Vagina (tissue), 2 donors: Measurements from ENCODE around the gene PNPLA8. TPM values are rescaled to one million over a fixed set of nuclear protein-coding genes. Genes with fewer than 3 reads are reported as not detected.
"Not testable (repeated sequence)": the region's sequence is repeated elsewhere in the genome, so short reads cannot be mapped to it uniquely, and the experiment has no call there.

ENCODE experiments used
- DNase-seq, 2 donors: peaks; one replicate each; pipeline ENCODE4 v3.0.0-alpha.2; 2017; ENCODE audit errors: extremely low spot score in 2 of 2
- H3K27ac ChIP-seq: fragments of 200-600 bp; sonication (generic); one replicate; pipeline ENCODE4 v1.5.1; 2019
- H3K27me3 ChIP-seq: fragments of 200-600 bp; sonication (generic); one replicate; pipeline ENCODE4 v1.5.1; 2019
- H3K36me3 ChIP-seq, 2 donors: fragments of 200-600 bp; sonication (generic); one replicate each; pipeline ENCODE4 v1.5.1; 2017 to 2019
- H3K4me1 ChIP-seq: fragments of 200-600 bp; sonication (generic); one replicate; pipeline ENCODE4 v1.5.1; 2019
- H3K4me3 ChIP-seq, 2 donors: fragments of 200-600 bp; sonication (generic); 1 replicate in 1 of 2; 2 replicates in 1 of 2; pipeline ENCODE4 v1.5.1; 2016 to 2019
- H3K9me3 ChIP-seq: fragments of 200-600 bp; sonication (generic); one replicate; pipeline ENCODE4 v1.5.1; 2019
- CTCF ChIP-seq, 3 experiments: fragments of 450-650 bp in 2 of 3; fragments of 200-600 bp in 1 of 3; sonication (generic) in 1 of 3; IDR thresholded peaks; one replicate each; pipeline ENCODE4 v1.5.1; 2017 to 2019; ENCODE audit warnings: antibody characterized with exemption in 3 of 3, mild to moderate bottlenecking in 2 of 3, moderate library complexity in 2 of 3
- POLR2A ChIP-seq, 2 donors: fragments of 450-650 bp; IDR thresholded peaks; one replicate each; pipeline ENCODE4 v1.6.1; 2017; ENCODE audit warnings: antibody characterized with exemption in 2 of 2, mild to moderate bottlenecking in 2 of 2, moderate library complexity in 2 of 2
- POLR2AphosphoS5 ChIP-seq, 2 donors: sonication (generic); formaldehyde crosslinking; IDR thresholded peaks; one replicate each; pipeline ENCODE4 v1.9.0; 2017; ENCODE audit warnings: antibody characterized with exemption in 2 of 2, mild to moderate bottlenecking in 2 of 2, low read depth in 1 of 2; ENCODE audit not compliant: insufficient read depth in 1 of 2
- intact Hi-C: fragments of 100-400 bp; cut with DNase I; formaldehyde crosslinking; loops from one replicate; pipeline ENCODE4 v1.15.1; 2023
- total RNA-seq: library from RNA; depleted of rRNA; stranded (reverse); fragments of >200 nt; gene quantifications from one replicate; pipeline ENCODE4 v1.2.3, GENCODE V29; 2016

The PNPLA8 gene
- total RNA-seq, 1 donor from 2014 or later, result 18.7 TPM

- intact Hi-C loops, result no loop called here
- no peak for DNase-seq
- TF ChIP-seq POLR2A (IDR thresholded peaks at IDR 0.05) (no peak), CTCF (IDR thresholded peaks at IDR 0.05) (no peak), POLR2AphosphoS5 (IDR thresholded peaks at IDR 0.05; ENCODE audit: insufficient read depth in 1 of 2, low read depth in 1 of 2) (no peak)
- Histone ChIP-seq H3K9me3 (no peaks in the 10 kb centered on the region), H3K27me3 (no peaks in the 10 kb centered on the region), H3K4me3 (no peak overlapping the region), H3K4me1 (no peaks in the 10 kb centered on the region), H3K36me3 (peaks cover 0 to 21% of the 10 kb centered on the region in 2 donors), H3K27ac (no peak overlapping the region)
Observed at GRCh38 chr7:108480311-108480710, 45.6 kb downstream of the PNPLA8 start.

GRCh38 chr7:108479751-108480150 lies 46.2 kb downstream of the PNPLA8 start:
- Histone ChIP-seq H3K4me3 (no peak overlapping the region), H3K27ac (no peak overlapping the region), H3K4me1 (no peaks in the 10 kb centered on the region), H3K27me3 (no peaks in the 10 kb centered on the region), H3K9me3 (no peaks in the 10 kb centered on the region), H3K36me3 (peaks cover 0 to 21% of the 10 kb centered on the region in 2 donors)
- no peak for DNase-seq
- intact Hi-C loops, result no loop called here
- TF ChIP-seq POLR2A (IDR thresholded peaks at IDR 0.05), result no peak

- Histone ChIP-seq H3K36me3 (peaks cover 0 to 21% of the 10 kb centered on the region in 2 donors), H3K27ac (no peak overlapping the region), H3K4me1 (no peaks in the 10 kb centered on the region), H3K4me3 (no peak overlapping the region), H3K27me3 (no peaks in the 10 kb centered on the region), H3K9me3 (no peaks in the 10 kb centered on the region)
- TF ChIP-seq CTCF (IDR thresholded peaks at IDR 0.05) (no peak), POLR2AphosphoS5 (IDR thresholded peaks at IDR 0.05; ENCODE audit: insufficient read depth in 1 of 2, low read depth in 1 of 2) (no peak), POLR2A (IDR thresholded peaks at IDR 0.05) (no peak)
- intact Hi-C loops, result no loop called here
- DNase-seq, result no peak
Observed at GRCh38 chr7:108479118-108479517, 46.8 kb downstream of the PNPLA8 start.

GRCh38 chr7:108468246-108468645 lies 57.7 kb downstream of the PNPLA8 start:
- H3K9me3 ChIP-seq, result no peaks in the 10 kb centered on the region
- H3K27ac ChIP-seq, result no peak overlapping the region
- no peaks in the 10 kb centered on the region for H3K27me3 ChIP-seq
- H3K4me1 ChIP-seq, result no peaks in the 10 kb centered on the region
- DNase-seq, result no peak
- H3K36me3 ChIP-seq, result peaks cover 0 to 15% of the 10 kb centered on the region in 2 donors
- intact Hi-C loops, result no loop called here
- TF ChIP-seq POLR2A (IDR thresholded peaks at IDR 0.05) (no peak), CTCF (IDR thresholded peaks at IDR 0.05) (no peak), POLR2AphosphoS5 (IDR thresholded peaks at IDR 0.05; ENCODE audit: insufficient read depth in 1 of 2, low read depth in 1 of 2) (no peak)
- no peak overlapping the region for H3K4me3 ChIP-seq

GRCh38 chr7:108467391-108467790 lies 58.5 kb downstream of the PNPLA8 start:
- TF ChIP-seq POLR2AphosphoS5 (IDR thresholded peaks at IDR 0.05; ENCODE audit: insufficient read depth in 1 of 2, low read depth in 1 of 2) (no peak), POLR2A (IDR thresholded peaks at IDR 0.05) (no peak), CTCF (IDR thresholded peaks at IDR 0.05) (no peak)

GRCh38 chr7:108466322-108466721 lies 59.6 kb downstream of the PNPLA8 start:
- intact Hi-C loops, DNase-seq, H3K4me3 ChIP-seq, H3K36me3 ChIP-seq, H3K27me3 ChIP-seq, H3K9me3 ChIP-seq, H3K27ac ChIP-seq, H3K4me1 ChIP-seq: not testable (repeated sequence)

More at GRCh38 chr7:108467391-108467790, 58.5 kb downstream of the PNPLA8 start:
- peaks cover 0 to 12% of the 10 kb centered on the region in 2 donors for H3K36me3 ChIP-seq
- intact Hi-C loops, result no loop called here
- H3K9me3 ChIP-seq, result no peaks in the 10 kb centered on the region
- no peak overlapping the region for H3K27ac ChIP-seq
- H3K4me3 ChIP-seq, result no peak overlapping the region
- no peaks in the 10 kb centered on the region for H3K4me1 ChIP-seq
- no peak for DNase-seq
- no peaks in the 10 kb centered on the region for H3K27me3 ChIP-seq
